Neuronal stem cell (in vitro differentiated cells): ENCODE data around the gene PSAT1.

Experiments used
- DNase-seq: peaks from one replicate; pipeline ENCODE4 v3.0.0-alpha.2; 2013; ENCODE audit warnings: low spot score
- H2AFZ ChIP-seq: one replicate; pipeline ENCODE4 v1.6.1; 2013; ENCODE audit warnings: mild to moderate bottlenecking, low read length, inconsistent platforms
- H2AK5ac ChIP-seq: 2 replicates; pipeline ENCODE4 v1.6.1; 2013; ENCODE audit warnings: low read depth, mild to moderate bottlenecking, inconsistent platforms, low read length, moderate library complexity, mixed read lengths
- H2BK120ac ChIP-seq: 2 replicates; pipeline ENCODE4 v1.6.1; 2013; ENCODE audit warnings: low read depth, mild to moderate bottlenecking, inconsistent platforms, low read length, moderate library complexity, mixed read lengths
- H2BK12ac ChIP-seq: one replicate; pipeline ENCODE4 v1.6.1; 2013; ENCODE audit warnings: low read length, inconsistent platforms
- H2BK15ac ChIP-seq: 2 replicates; pipeline ENCODE4 v1.6.1; 2013; ENCODE audit warnings: mild to moderate bottlenecking, low read length, inconsistent platforms, mixed read lengths
- H2BK5ac ChIP-seq: one replicate; pipeline ENCODE4 v1.6.1; 2013; ENCODE audit warnings: inconsistent platforms, mild to moderate bottlenecking, low read length, moderate library complexity
- H3K14ac ChIP-seq: one replicate; pipeline ENCODE4 v1.6.1; 2013; ENCODE audit warnings: low read length, inconsistent platforms
- H3K18ac ChIP-seq: 2 replicates; pipeline ENCODE4 v1.6.1; 2013; ENCODE audit warnings: low read length, inconsistent platforms
- H3K23ac ChIP-seq: 2 replicates; pipeline ENCODE4 v1.6.1; 2013; ENCODE audit warnings: low read depth, mild to moderate bottlenecking, mixed read lengths, low read length, inconsistent platforms; ENCODE audit not compliant: poor library complexity
- H3K27ac ChIP-seq: replicated peaks from 3 replicates; pipeline ENCODE4 v1.5.1; 2013; ENCODE audit warnings: low read length, inconsistent platforms
- H3K27me3 ChIP-seq, 3 experiments: 2 replicates each; pipeline ENCODE4 v1.6.1; 2013; ENCODE audit warnings: low read length in 3 of 3, mild to moderate bottlenecking in 2 of 3, inconsistent platforms in 1 of 3, low read depth in 1 of 3, mixed read lengths in 1 of 3, moderate library complexity in 1 of 3; ENCODE audit not compliant: control insufficient read depth in 3 of 3, insufficient read depth in 3 of 3
- H3K36me3 ChIP-seq, 2 donors: replicated peaks in 1 of 2; 2 replicates each; pipeline ENCODE4 v1.6.1; 2013; ENCODE audit warnings: low read length in 2 of 2; ENCODE audit not compliant: control insufficient read depth in 2 of 2, insufficient read depth in 2 of 2
- H3K4ac ChIP-seq: 2 replicates; pipeline ENCODE4 v1.6.1; 2013; ENCODE audit warnings: inconsistent platforms, mild to moderate bottlenecking, low read length, moderate library complexity
- H3K4me1 ChIP-seq, 2 donors: 1 replicate in 1 of 2; 2 replicates in 1 of 2; pipeline ENCODE4 v1.6.1; 2013; ENCODE audit warnings: low read length in 2 of 2, low read depth in 1 of 2; ENCODE audit not compliant: control insufficient read depth in 2 of 2, insufficient read depth in 1 of 2
- H3K4me2 ChIP-seq: one replicate; pipeline ENCODE4 v1.6.1; 2013; ENCODE audit warnings: mild to moderate bottlenecking, low read length, inconsistent platforms; ENCODE audit not compliant: insufficient read depth, poor library complexity, severe bottlenecking
- H3K4me3 ChIP-seq, 2 donors: 2 replicates each; pipeline ENCODE4 v1.5.1; 2013; ENCODE audit warnings: low read length in 2 of 2, mild to moderate bottlenecking in 2 of 2, inconsistent platforms in 1 of 2, moderate library complexity in 1 of 2
- H3K79me1 ChIP-seq: one replicate; pipeline ENCODE4 v1.6.1; 2013; ENCODE audit warnings: low read depth, mild to moderate bottlenecking, inconsistent platforms, low read length, moderate library complexity
- H3K9ac ChIP-seq: one replicate; pipeline ENCODE4 v1.6.1; 2013; ENCODE audit warnings: mild to moderate bottlenecking, low read depth, low read length, inconsistent platforms; ENCODE audit not compliant: poor library complexity
- H3K9me3 ChIP-seq, 2 donors: replicated peaks in 1 of 2; 2 replicates each; pipeline versions ENCODE3 to v1.6.1; 2013; ENCODE audit warnings: low read length in 2 of 2, mild to moderate bottlenecking in 2 of 2, inconsistent platforms in 1 of 2, low read depth in 1 of 2, mixed read lengths in 1 of 2, moderate library complexity in 1 of 2; ENCODE audit not compliant: control insufficient read depth in 2 of 2, insufficient read depth in 1 of 2
- H4K8ac ChIP-seq: one replicate; pipeline ENCODE4 v1.6.1; 2013; ENCODE audit warnings: low read depth, mild to moderate bottlenecking, inconsistent platforms, low read length, moderate library complexity
- H4K91ac ChIP-seq: one replicate; pipeline ENCODE4 v1.6.1; 2013; ENCODE audit warnings: low read length, low read depth, mild to moderate bottlenecking, inconsistent platforms; ENCODE audit not compliant: poor library complexity
- WGBS, 2 donors: extraction: QIAGEN DNeasy Blood & Tissue Kit; methylation state at CpG; one replicate each; pipeline ENCODE4 v1.1.7; 2013; ENCODE audit warnings: missing lambda C conversion rate in 2 of 2, mixed read lengths in 1 of 2; ENCODE audit not compliant: insufficient read length in 2 of 2, insufficient replicate concordance in 1 of 2; ENCODE audit errors: extremely low coverage in 2 of 2; 5-methylcytosine and 5-hydroxymethylcytosine counted together

PSAT1 gene

DNA sequence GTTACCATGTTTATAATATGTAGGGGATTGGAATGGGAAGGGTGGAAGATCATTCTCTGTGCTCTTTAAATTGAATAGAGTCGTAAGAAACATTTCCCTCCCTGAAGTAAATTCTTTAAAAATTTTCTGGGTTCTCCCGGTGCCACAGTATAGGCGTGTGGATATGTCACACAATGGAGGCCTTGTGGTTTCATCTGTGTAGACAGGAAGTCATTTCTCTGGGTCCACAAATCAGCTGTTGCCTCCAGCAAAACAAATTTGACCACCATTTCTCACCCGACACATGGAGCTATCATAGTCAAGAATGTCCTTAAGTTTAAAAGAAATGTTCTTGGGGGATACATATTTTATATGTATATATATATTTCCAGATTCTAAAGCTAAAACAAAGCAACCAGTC lies 43.6 kb upstream of the PSAT1 start:
- H3K14ac ChIP-seq = no peak overlapping the region
- H3K4me3 ChIP-seq = no peak overlapping the region
- WGBS, 2 donors = no CpG with 5 or more reads among the region's 4 CpGs
- H2AFZ ChIP-seq = no peak overlapping the region
- H2BK120ac ChIP-seq = no peak overlapping the region
- no peaks in the 10 kb centered on the region for H3K4me1 ChIP-seq
- no peak overlapping the region for H3K18ac ChIP-seq
- no peak overlapping the region for H3K4me2 ChIP-seq
- H3K79me1 ChIP-seq = no peaks in the 10 kb centered on the region
- H2AK5ac ChIP-seq = no peak overlapping the region
- no peak overlapping the region for H2BK5ac ChIP-seq
- peaks cover 9 to 99% of the 10 kb centered on the region in 2 donors for H3K36me3 ChIP-seq
- no peaks in the 10 kb centered on the region for H3K9me3 ChIP-seq
- no peak overlapping the region for H4K8ac ChIP-seq
- H3K9ac ChIP-seq = no peak overlapping the region
- H2BK12ac ChIP-seq = no peak overlapping the region
- H4K91ac ChIP-seq = no peak overlapping the region
- no peak overlapping the region for H2BK15ac ChIP-seq
- no peaks in the 10 kb centered on the region for H3K27me3 ChIP-seq
- no peak for DNase-seq
- H3K4ac ChIP-seq = no peak overlapping the region
- no peak overlapping the region for H3K27ac ChIP-seq
- no peak overlapping the region for H3K23ac ChIP-seq

DNA sequence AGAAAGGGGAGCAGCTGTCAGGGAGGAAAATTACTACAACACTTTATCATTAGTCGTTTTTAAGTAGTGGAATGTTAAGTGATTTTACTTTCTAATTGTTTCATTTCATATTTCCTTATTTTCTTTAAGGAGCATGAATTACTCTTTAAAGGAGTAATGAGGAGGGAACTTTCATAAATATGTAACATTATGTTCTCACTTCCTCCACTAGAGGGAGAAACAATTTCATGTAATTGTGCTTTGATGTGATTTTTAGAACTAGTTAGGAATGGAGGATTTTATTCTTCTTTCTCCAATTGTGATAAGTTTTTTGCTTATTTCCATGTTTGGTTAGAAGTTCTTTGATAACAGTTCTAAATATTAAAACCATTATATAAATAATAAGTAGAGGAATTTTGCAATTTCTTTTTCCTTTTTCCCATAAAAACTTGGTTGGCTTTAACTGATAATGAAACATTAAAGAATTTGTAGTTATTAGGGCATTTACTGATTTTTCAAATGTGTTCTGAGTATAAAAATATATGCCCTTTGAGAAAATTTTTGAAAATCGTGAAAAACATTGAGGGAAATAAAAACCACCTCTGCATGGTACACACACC lies 35.4 kb upstream of the PSAT1 start:
- no peak overlapping the region for H3K4me3 ChIP-seq
- peaks cover 12 to 87% of the 10 kb centered on the region in 2 donors for H3K36me3 ChIP-seq
- no peak overlapping the region for H2BK15ac ChIP-seq
- no peak overlapping the region for H4K91ac ChIP-seq
- DNase-seq = no peak
- WGBS, 2 donors = no CpG with 5 or more reads among the region's 2 CpGs
- H2AFZ ChIP-seq = no peak overlapping the region
- H2BK5ac ChIP-seq = no peak overlapping the region
- H3K79me1 ChIP-seq = no peaks in the 10 kb centered on the region
- no peak overlapping the region for H2BK12ac ChIP-seq
- no peak overlapping the region for H3K4ac ChIP-seq
- H3K4me1 ChIP-seq = no peaks in the 10 kb centered on the region
- no peak overlapping the region for H3K18ac ChIP-seq
- no peaks in the 10 kb centered on the region for H3K9me3 ChIP-seq
- no peak overlapping the region for H2AK5ac ChIP-seq
- H3K27me3 ChIP-seq = no peaks in the 10 kb centered on the region
- H3K4me2 ChIP-seq = no peak overlapping the region
- H3K27ac ChIP-seq = no peak overlapping the region
- no peak overlapping the region for H4K8ac ChIP-seq
- H3K9ac ChIP-seq = no peak overlapping the region
- no peak overlapping the region for H3K23ac ChIP-seq
- H2BK120ac ChIP-seq = no peak overlapping the region
- H3K14ac ChIP-seq = no peak overlapping the region

DNA sequence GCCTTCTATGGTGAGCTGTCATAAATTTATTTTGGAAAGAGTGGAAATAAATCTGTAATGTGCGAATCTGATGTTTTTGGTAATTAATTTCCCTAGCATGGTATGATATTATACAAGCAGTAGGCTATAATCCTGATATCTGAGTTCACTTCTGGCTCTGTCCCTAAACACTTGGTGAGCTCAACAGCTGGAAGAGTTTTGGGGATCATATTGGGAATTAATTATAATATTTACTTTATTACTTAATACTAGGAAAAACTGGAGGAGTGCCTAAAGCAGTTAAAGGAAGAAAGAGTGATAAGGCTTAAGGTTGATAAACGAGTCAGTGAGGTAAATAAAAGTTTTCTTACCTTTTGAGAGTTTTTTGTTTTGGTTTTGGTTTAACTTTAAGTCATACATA lies 34.3 kb upstream of the PSAT1 start:
- Histone ChIP-seq H2BK15ac (no peak overlapping the region), H3K4me3 (no peak overlapping the region), H3K23ac (no peak overlapping the region), H2BK12ac (no peak overlapping the region), H2AFZ (no peak overlapping the region), H3K27ac (no peak overlapping the region), H2BK5ac (no peak overlapping the region), H3K4me2 (no peak overlapping the region), H3K27me3 (no peaks in the 10 kb centered on the region), H2AK5ac (no peak overlapping the region), H3K4me1 (no peaks in the 10 kb centered on the region), H3K4ac (no peak overlapping the region), H4K8ac (no peak overlapping the region), H3K14ac (no peak overlapping the region), H3K18ac (no peak overlapping the region), H3K36me3 (peaks cover 13 to 87% of the 10 kb centered on the region in 2 donors), H3K79me1 (no peaks in the 10 kb centered on the region), H3K9me3 (no peaks in the 10 kb centered on the region), H4K91ac (no peak overlapping the region), H3K9ac (no peak overlapping the region), H2BK120ac (no peak overlapping the region)
- DNase-seq = no peak
- WGBS, 2 donors = no CpG with 5 or more reads among the region's 2 CpGs

DNA sequence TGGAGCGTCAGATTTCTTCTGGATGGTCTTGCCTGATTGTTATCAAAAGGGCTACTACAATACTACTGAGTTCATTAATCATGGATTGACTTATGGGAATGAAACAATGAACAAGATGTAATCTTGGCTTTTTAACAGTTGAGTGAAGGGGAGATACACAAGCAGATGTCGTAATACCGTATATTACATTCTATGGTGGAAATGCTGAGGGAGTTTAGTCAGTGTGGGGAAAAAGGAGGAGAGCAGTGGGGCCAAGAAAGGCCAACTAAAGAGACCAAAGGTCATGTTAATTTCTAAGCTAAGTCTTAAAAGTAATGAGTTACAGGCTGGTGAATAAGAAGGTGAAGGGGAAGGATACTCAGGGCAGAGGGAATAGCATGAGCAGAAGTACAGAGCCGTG lies 29.0 kb upstream of the PSAT1 start:
- H3K9me3 ChIP-seq = peaks cover 0 to 4% of the 10 kb centered on the region in 2 donors
- WGBS, 2 donors = no CpG with 5 or more reads among the region's 4 CpGs
- no peak overlapping the region for H2BK5ac ChIP-seq
- H3K27ac ChIP-seq = no peak overlapping the region
- H3K23ac ChIP-seq = no peak overlapping the region
- H4K91ac ChIP-seq = no peak overlapping the region
- no peak for DNase-seq
- H2AK5ac ChIP-seq = no peak overlapping the region
- no peak overlapping the region for H4K8ac ChIP-seq
- no peak overlapping the region for H2BK120ac ChIP-seq
- no peaks in the 10 kb centered on the region for H3K4me1 ChIP-seq
- no peak overlapping the region for H2AFZ ChIP-seq
- no peaks in the 10 kb centered on the region for H3K79me1 ChIP-seq
- H3K18ac ChIP-seq = no peak overlapping the region
- no peak overlapping the region for H3K14ac ChIP-seq
- no peak overlapping the region for H2BK12ac ChIP-seq
- H3K4me3 ChIP-seq = no peak overlapping the region
- H3K4ac ChIP-seq = no peak overlapping the region
- no peak overlapping the region for H3K4me2 ChIP-seq
- H3K9ac ChIP-seq = no peak overlapping the region
- peaks cover 20 to 100% of the 10 kb centered on the region in 2 donors for H3K36me3 ChIP-seq
- no peaks in the 10 kb centered on the region for H3K27me3 ChIP-seq
- no peak overlapping the region for H2BK15ac ChIP-seq
